Measurements from ENCODE around the gene KCNH4. TPM values are rescaled to one million over a fixed set of nuclear protein-coding genes. Genes with fewer than 3 reads are reported as not detected.

The KCNH4 gene
- total RNA-seq, 2 experiments from 2014 or later = 0.43 to 0.53 TPM

DNA sequence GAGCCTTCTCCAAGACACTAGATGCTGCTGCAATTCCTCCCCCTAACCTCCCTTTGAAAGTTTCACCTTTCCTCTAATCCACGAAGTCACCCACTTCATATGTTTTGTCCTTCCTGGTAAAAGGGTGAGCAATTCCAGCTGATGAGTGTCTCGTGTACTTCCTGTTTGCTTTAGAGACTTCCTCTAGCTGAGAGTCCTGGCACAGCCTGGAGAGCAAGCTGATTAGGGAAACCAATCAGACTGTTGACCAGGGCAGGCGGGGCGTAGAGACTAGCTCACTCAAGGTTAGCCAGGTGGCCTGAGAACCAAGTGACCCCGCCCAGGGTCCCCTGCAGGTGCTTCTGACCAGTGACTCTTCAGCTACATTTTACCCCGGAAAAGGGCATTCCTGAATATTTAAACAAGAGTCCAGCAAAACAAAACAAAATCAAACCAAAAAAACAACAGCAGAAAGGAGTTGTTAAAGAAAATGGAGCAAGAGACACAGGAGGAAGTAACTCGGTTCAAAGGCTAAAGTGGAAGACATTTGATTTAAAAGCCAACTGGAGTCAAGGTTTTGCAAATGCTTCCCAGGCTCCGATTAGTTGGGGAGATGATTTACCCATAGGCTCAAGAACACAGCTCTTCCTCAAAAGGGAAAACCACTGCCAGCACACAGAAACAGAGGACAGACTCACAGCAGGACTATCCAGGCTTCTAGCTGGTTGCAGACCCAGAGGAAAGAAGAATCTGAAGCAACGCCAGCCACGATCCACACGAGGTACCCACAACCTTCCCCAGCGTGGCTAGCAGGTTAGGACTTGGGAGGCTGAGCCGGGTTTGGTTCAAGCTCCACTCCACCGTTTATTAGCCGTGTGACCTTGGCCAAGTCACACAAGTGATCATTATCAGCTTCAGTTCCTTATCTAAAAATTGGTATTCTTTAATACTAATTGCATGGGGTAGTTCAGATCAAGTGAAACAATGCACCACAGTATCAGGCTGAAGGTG lies 45.0 kb downstream of the KCNH4 start:
- H3K36me3 Mint-ChIP-seq (ENCODE audit: low read depth) = peaks cover 12% of the 10 kb centered on the region
- no peak overlapping the region for H3K4me3 Mint-ChIP-seq
- DNase-seq (no peak), ATAC-seq (no peak)
- peak overlapping the region; percentile 81 for H3K27ac Mint-ChIP-seq
- H3K9me3 Mint-ChIP-seq (ENCODE audit: low read depth) = no peaks in the 10 kb centered on the region
- ChIA-PET POLR2A (interaction anchor here (0.9 to 1.4 kb wide), 2 partner anchors 13 to 18 kb away, joined by 3 to 4 read pairs; no protein-coding TSS in a partner anchor), CTCF (interaction anchor here (0.6 to 1.5 kb wide), 8 partner anchors 13 to 385 kb away, joined by 3 to 8 read pairs (median 3); partner anchors contain the start of genes DHX58 and DNAJC7)
- intact Hi-C loops (cut with DNase I, micrococcal nuclease) = no loop called here
- peaks cover 62% of the 10 kb centered on the region for H3K4me1 Mint-ChIP-seq
- no peaks in the 10 kb centered on the region for H3K27me3 Mint-ChIP-seq

DNA sequence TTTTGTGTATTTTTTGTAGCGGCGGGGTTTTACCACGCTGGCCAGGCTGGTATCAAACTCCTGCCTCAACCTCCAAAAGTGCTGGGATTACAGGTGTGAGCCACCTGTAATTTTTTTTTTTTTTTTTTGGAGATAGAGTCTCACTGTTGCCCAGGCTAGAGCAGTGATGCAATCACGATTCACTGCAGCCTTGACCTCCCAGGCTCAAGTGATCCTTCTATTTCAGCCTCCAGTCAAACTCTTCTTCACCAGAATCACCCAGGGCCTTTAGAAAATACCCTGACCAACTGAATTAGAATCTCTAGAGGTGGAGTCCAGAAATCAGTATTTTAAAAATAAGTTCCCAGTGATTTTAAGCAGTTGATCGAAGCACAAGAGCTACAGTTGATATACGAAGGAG lies 45.8 kb downstream of the KCNH4 start:
- intact Hi-C loops (cut with DNase I, micrococcal nuclease) = no loop called here
- ChIA-PET POLR2A (interaction anchor here (0.9 to 1.4 kb wide), 3 partner anchors 14 to 18 kb away, joined by 3 to 4 read pairs (median 3); no protein-coding TSS in a partner anchor), CTCF (interaction anchor here (0.6 to 1.6 kb wide), 4 partner anchors 10 to 46 kb away, joined by 3 read pairs; no protein-coding TSS in a partner anchor)
- Mint-ChIP-seq H3K9me3 (ENCODE audit: low read depth) (no peaks in the 10 kb centered on the region), H3K4me1 (peaks cover 60% of the 10 kb centered on the region), H3K36me3 (ENCODE audit: low read depth) (peaks cover 11% of the 10 kb centered on the region), H3K27me3 (no peaks in the 10 kb centered on the region), H3K4me3 (no peak overlapping the region), H3K27ac (no peak overlapping the region)
- ATAC-seq (no peak), DNase-seq (no peak)

DNA sequence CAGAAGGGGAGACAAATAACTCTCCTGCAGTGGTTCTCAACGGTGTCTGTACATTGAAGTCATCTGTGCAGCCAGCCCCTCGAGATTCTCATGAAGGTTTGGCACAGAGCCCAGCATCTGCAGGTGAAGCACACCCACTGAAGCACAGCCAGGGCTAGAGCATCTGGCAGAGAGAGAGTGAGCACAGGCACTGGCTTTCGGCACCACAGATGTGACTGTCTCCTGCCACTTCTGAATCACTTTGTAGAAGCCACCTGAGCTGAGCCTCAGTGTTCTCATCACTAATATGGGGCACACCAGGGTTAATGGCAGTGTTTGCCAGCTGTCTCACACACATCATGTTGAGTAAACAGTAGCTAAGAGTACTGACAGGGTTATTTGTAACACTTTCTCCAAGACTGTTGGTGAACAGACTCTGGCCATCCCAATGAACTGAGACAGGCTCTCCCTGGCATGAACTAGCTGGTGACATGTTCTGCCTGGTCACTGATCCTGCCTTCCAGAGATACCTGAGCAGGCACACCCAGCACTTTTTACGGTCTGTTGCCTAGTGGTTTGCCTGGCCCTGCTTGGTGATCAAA lies 47.4 kb downstream of the KCNH4 start:
- H3K27ac Mint-ChIP-seq = peak overlapping the region; percentile 89
- no peak overlapping the region for H3K4me3 Mint-ChIP-seq
- peaks cover 54% of the 10 kb centered on the region for H3K4me1 Mint-ChIP-seq
- ChIA-PET CTCF (interaction anchor here (1.0 to 1.9 kb wide), 5 partner anchors 10 to 88 kb away, joined by 3 to 5 read pairs (median 3); no protein-coding TSS in a partner anchor), POLR2A (interaction anchor here (0.9 kb wide), 1 partner anchor 54 kb away, joined by 5 read pairs; no protein-coding TSS in a partner anchor)
- ATAC-seq = peak; percentile 78
- H3K27me3 Mint-ChIP-seq = no peaks in the 10 kb centered on the region
- intact Hi-C loops (cut with DNase I, micrococcal nuclease) = no loop called here
- peaks cover 22% of the 10 kb centered on the region for H3K36me3 Mint-ChIP-seq (ENCODE audit: low read depth)
- no peaks in the 10 kb centered on the region for H3K9me3 Mint-ChIP-seq (ENCODE audit: low read depth)
- peak; percentile 63 for DNase-seq

DNA sequence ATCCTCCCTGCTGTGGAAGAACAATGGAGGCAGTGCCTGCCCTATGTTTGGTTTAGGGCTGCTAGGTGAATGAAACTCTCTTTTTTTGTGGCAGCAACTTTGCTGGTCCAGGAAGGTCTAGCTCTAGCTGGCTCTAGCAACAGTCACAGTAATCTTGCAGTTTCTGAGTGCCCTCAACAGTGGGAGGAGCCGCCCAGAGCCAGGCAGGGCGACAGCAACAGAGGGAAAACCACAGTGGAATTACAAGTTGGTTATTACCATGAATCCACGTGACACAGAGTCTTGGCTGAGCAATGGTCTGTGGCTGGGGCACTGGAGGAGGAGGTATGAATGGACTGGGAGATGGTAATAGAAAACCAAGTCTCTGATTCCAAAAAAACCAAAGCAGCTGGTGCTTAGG lies 48.0 kb downstream of the KCNH4 start:
- peaks cover 54% of the 10 kb centered on the region for H3K4me1 Mint-ChIP-seq
- intact Hi-C loops (cut with DNase I, micrococcal nuclease) = no loop called here
- H3K36me3 Mint-ChIP-seq (ENCODE audit: low read depth) = peaks cover 27% of the 10 kb centered on the region
- ATAC-seq (peak; percentile 84), DNase-seq (peak; percentile 71)
- H3K4me3 Mint-ChIP-seq = no peak overlapping the region
- no peaks in the 10 kb centered on the region for H3K9me3 Mint-ChIP-seq (ENCODE audit: low read depth)
- ChIA-PET CTCF (interaction anchor here (0.6 to 1.9 kb wide), 8 partner anchors 9 to 113 kb away, joined by 3 to 6 read pairs (median 3); partner anchors contain the start of genes NKIRAS2 and ZNF385C), POLR2A (no interaction called here)
- H3K27ac Mint-ChIP-seq = peak overlapping the region; percentile 89
- H3K27me3 Mint-ChIP-seq = no peaks in the 10 kb centered on the region

DNA sequence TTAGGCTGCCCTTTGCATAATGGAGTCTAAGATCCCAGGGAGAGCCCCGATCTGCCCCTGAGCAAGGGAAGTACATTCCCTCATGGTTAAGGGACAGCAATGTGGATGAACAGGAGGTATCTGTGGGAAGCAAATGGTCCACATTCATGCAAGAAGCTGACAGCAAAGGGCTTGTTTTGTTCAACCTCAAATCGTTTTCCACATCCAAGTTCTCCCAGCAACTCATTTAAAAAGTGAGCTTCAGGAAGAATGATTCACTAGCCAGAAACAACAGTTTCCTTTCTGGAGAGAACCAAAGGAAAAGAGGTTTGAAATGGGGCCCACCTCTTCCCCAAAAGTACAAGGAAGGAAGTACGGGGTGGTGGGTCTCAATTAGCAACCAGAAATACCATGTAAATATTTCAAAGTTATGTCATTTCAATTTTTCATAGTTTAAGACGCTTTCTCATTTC lies 48.9 kb downstream of the KCNH4 start:
- no peak for DNase-seq
- peaks cover 49% of the 10 kb centered on the region for H3K4me1 Mint-ChIP-seq
- no peak overlapping the region for H3K4me3 Mint-ChIP-seq
- POLR2A ChIA-PET = interaction anchor here (0.7 to 1.2 kb wide), 3 partner anchors 12 to 274 kb away, joined by 3 read pairs; no protein-coding TSS in a partner anchor
- CTCF ChIA-PET = interaction anchor here (0.6 to 1.9 kb wide), 11 partner anchors 8 to 339 kb away, joined by 3 to 6 read pairs (median 3); partner anchors contain the start of genes KAT2A, NKIRAS2 and ODAD4
- intact Hi-C loops (cut with DNase I, micrococcal nuclease) = no loop called here
- peak overlapping the region; percentile 89 for H3K27ac Mint-ChIP-seq
- H3K27me3 Mint-ChIP-seq = no peaks in the 10 kb centered on the region
- H3K36me3 Mint-ChIP-seq (ENCODE audit: low read depth) = peaks cover 33% of the 10 kb centered on the region
- H3K9me3 Mint-ChIP-seq (ENCODE audit: low read depth) = no peaks in the 10 kb centered on the region
- ATAC-seq = no peak

DNA sequence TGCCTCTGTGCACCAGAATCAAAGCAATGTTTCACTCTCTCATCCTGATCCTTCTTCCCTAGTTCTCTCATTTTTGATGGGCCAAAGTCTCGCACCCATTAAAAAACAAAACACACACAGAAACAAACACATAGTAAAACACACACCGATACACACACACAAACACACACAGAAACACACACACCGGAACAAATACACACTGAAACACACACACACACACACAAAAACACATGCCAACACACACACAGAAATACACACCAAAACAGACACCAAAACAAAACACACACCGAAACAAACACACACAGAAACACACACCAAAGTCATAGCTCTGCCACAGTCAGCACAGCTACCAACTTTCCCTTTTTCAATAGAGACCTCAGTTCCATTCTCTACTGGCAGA lies 49.7 kb downstream of the KCNH4 start:
- peaks cover 34% of the 10 kb centered on the region for H3K36me3 Mint-ChIP-seq (ENCODE audit: low read depth)

DNA sequence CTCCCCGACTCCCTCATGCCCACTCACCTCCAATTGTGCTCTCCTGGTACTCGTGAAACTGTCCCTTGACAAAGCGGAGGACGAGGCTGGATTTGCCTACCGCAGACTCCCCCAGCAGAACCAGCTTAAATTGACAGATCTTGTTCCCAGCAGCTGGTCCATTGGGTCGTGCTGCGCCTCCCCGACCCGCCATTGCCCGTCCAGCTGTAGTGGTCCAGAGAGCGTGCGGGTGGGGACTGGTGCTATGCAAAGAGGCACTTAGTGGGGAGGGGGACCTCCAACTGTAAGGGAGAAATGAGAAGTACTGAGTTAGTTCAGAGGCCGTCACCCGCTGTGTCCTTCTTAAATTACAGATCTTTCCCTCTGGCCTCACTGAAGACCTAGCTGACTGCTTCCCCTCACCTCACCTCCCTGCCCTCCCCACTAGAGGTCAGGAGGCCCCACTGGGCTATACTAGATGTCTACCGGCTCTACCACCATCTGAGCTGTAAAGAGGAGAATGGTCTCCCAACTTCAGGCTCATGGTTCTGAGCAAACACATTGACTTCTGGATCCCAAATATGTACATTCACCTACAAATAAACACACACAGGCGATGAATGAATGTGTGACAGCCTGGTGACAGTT lies 50.5 kb downstream of the KCNH4 start:
- Mint-ChIP-seq H3K9me3 (ENCODE audit: low read depth) (no peaks in the 10 kb centered on the region), H3K4me3 (no peak overlapping the region), H3K27me3 (no peaks in the 10 kb centered on the region), H3K4me1 (peaks cover 34% of the 10 kb centered on the region), H3K36me3 (ENCODE audit: low read depth) (peaks cover 33% of the 10 kb centered on the region), H3K27ac (peak overlapping the region; percentile 70)
- no peak for ATAC-seq
- intact Hi-C loops (cut with DNase I, micrococcal nuclease) = no loop called here
- ChIA-PET POLR2A (interaction anchor here (0.7 kb wide), 1 partner anchor 544 kb away, joined by 3 read pairs; no protein-coding TSS in a partner anchor), CTCF (interaction anchor here (0.7 to 1.6 kb wide), 5 partner anchors 28 to 397 kb away, joined by 3 to 4 read pairs (median 3); partner anchors contain the start of gene ODAD4)
- no peak for DNase-seq

More for the DNA sequence above, 49.7 kb downstream of the KCNH4 start:
- intact Hi-C loops (cut with DNase I, micrococcal nuclease) = no loop called here
- no peaks in the 10 kb centered on the region for H3K27me3 Mint-ChIP-seq
- H3K9me3 Mint-ChIP-seq (ENCODE audit: low read depth) = no peaks in the 10 kb centered on the region
- POLR2A ChIA-PET = no interaction called here
- no peak overlapping the region for H3K4me3 Mint-ChIP-seq
- CTCF ChIA-PET = interaction anchor here (0.6 to 1.9 kb wide), 6 partner anchors 64 to 201 kb away, joined by 3 to 6 read pairs (median 4); partner anchors contain the start of genes NKIRAS2 and ODAD4
- no peak for ATAC-seq
- H3K27ac Mint-ChIP-seq = peak overlapping the region; percentile 89
- peaks cover 41% of the 10 kb centered on the region for H3K4me1 Mint-ChIP-seq
- no peak for DNase-seq

DNA sequence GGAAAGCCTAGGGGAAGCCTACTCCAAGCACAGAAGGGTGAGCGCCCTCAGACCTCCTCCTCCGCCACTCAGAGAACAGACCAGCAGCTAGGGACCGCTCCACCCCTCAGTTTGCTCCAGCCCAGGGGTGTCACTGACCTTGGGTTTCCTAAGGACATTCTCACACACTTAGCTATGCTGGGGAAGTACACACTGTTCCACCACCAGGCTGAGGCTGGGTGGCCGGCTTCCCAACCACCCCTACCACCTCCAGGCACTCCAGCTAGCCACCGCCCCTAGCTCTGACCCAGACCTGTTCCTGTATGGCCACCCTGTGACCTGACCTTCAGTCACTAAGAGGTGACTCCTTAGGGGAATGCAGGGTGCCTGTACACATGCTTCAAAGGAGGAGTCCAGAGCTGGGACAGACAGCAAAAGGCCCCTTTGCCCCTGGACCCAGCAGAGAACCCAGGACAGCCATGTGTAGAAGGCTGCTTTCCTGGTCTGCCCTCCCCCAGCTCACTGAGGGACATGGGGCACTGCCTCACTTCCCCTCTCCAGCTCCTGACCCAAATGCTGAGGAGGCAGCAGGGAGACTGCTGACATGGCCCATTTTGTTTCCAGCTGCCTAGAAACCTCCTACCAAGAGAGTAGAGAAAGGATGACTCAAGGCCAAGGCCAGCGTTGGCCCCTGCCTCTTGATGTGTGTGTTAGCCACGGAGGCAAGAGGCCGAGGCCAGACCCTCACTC lies 51.7 kb downstream of the KCNH4 start:
- peak overlapping the region; percentile 29 for H3K27ac Mint-ChIP-seq
- H3K36me3 Mint-ChIP-seq (ENCODE audit: low read depth) = peaks cover 37% of the 10 kb centered on the region
- intact Hi-C loops (cut with DNase I, micrococcal nuclease) = no loop called here
- ATAC-seq (no peak), DNase-seq (no peak)
- POLR2A ChIA-PET = no interaction called here
- no peak overlapping the region for H3K4me3 Mint-ChIP-seq
- H3K9me3 Mint-ChIP-seq (ENCODE audit: low read depth) = no peaks in the 10 kb centered on the region
- H3K27me3 Mint-ChIP-seq = no peaks in the 10 kb centered on the region
- H3K4me1 Mint-ChIP-seq = peaks cover 31% of the 10 kb centered on the region
- CTCF ChIA-PET = interaction anchor here (0.6 to 1.6 kb wide), 2 partner anchors 26 to 186 kb away, joined by 3 read pairs; no protein-coding TSS in a partner anchor

DNA sequence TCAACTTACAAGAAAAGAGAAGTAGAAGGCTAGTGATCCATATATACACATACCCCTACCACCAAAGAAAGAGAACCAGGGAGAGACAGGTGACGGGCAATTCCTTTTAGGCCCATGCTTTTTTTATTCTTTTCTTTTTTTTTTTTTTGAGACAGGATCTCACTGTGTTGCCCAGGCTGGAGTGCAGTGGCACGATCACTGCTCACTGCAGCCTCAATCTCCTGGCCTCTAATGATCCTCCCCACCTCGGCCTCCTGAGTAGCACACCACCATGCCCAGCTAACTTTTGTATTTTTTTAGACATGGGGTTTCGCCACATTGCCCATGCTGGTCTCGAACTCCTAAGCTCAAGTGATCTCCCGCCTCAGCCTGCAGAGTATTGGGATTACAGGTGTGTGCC lies 53.5 kb downstream of the KCNH4 start:
- CTCF ChIA-PET = no interaction called here
- Mint-ChIP-seq H3K36me3 (ENCODE audit: low read depth) (peaks cover 36% of the 10 kb centered on the region), H3K9me3 (ENCODE audit: low read depth) (no peaks in the 10 kb centered on the region), H3K27ac (peak overlapping the region; percentile 55), H3K4me3 (no peak overlapping the region), H3K4me1 (peaks cover 12% of the 10 kb centered on the region), H3K27me3 (no peaks in the 10 kb centered on the region)
- POLR2A ChIA-PET = interaction anchor here (0.6 kb wide), 1 partner anchor 22 kb away, joined by 3 read pairs; no protein-coding TSS in a partner anchor
- no peak for ATAC-seq
- DNase-seq = no peak
- intact Hi-C loops (cut with DNase I, micrococcal nuclease) = no loop called here

DNA sequence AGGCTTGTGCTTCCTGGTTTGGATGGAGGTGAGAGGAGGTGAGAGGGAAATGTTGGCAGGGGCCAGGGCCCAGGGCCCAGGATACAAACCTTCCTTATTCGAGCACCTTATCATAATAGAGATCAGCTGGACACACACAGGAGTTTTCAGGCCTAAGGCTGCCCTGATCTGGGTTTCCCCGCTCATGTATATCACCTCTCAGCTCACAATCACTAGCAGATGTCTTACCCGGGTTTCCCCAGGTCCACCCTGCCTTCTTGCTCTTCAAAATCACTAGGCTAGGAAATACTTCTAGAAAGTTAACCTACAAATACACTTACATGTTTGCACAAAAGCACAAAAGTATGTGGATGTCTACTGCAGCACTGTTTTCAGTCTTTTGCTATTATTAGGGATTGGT lies 54.1 kb downstream of the KCNH4 start:
- H3K27ac Mint-ChIP-seq = peak overlapping the region; percentile 55
- POLR2A ChIA-PET = no interaction called here
- ATAC-seq = no peak
- intact Hi-C loops (cut with DNase I, micrococcal nuclease) = no loop called here
- CTCF ChIA-PET = no interaction called here
- no peaks in the 10 kb centered on the region for H3K27me3 Mint-ChIP-seq
- no peaks in the 10 kb centered on the region for H3K9me3 Mint-ChIP-seq (ENCODE audit: low read depth)
- no peak overlapping the region for H3K4me3 Mint-ChIP-seq
- DNase-seq = no peak
- peaks cover 36% of the 10 kb centered on the region for H3K36me3 Mint-ChIP-seq (ENCODE audit: low read depth)
- peaks cover 6% of the 10 kb centered on the region for H3K4me1 Mint-ChIP-seq

Measured in activated CD4-positive, alpha-beta T cell treated with anti-CD3 and anti-CD28 coated beads for 36 hours (primary cell).